ENCODE results near the gene TLCD3B.

TLCD3B gene

GRCh38 chr16:29989111-29989858 lies 41.8 kb downstream of the TLCD3B start:
- no peak overlapping the region for H3K27ac ChIP-seq
- TF ChIP-seq CTCF (IDR thresholded peaks at IDR 0.05): no peak
- H3K4me3 ChIP-seq (ENCODE audit: low read depth, low read length): no peak overlapping the region
- no peaks in the 10 kb centered on the region for H3K9me3 ChIP-seq (ENCODE audit: control insufficient read depth, low read length)
- no peak overlapping the region for H3K9ac ChIP-seq
- H3K4me1 ChIP-seq: no peaks in the 10 kb centered on the region
- no peaks in the 10 kb centered on the region for H3K36me3 ChIP-seq (ENCODE audit: control insufficient read depth, insufficient read depth, low read length)
- no peak overlapping the region for H3K4me2 ChIP-seq (ENCODE audit: low read length)
- no peaks in the 10 kb centered on the region for H3K27me3 ChIP-seq (ENCODE audit: control insufficient read depth, insufficient read depth, low read length)
- H3K79me2 ChIP-seq: no peaks in the 10 kb centered on the region
- H2AFZ ChIP-seq: no peak overlapping the region

GRCh38 chr16:29988346-29989075 lies 42.6 kb downstream of the TLCD3B start:
- Histone ChIP-seq H3K79me2 (no peaks in the 10 kb centered on the region), H2AFZ (no peak overlapping the region), H3K9ac (no peak overlapping the region), H3K27me3 (ENCODE audit: control insufficient read depth, insufficient read depth, low read length) (no peaks in the 10 kb centered on the region), H3K36me3 (ENCODE audit: control insufficient read depth, insufficient read depth, low read length) (no peaks in the 10 kb centered on the region), H3K4me3 (ENCODE audit: low read depth, low read length) (no peak overlapping the region), H3K27ac (no peak overlapping the region), H3K4me2 (ENCODE audit: low read length) (no peak overlapping the region), H3K4me1 (no peaks in the 10 kb centered on the region), H3K9me3 (ENCODE audit: control insufficient read depth, low read length) (no peaks in the 10 kb centered on the region)
- TF ChIP-seq CTCF (IDR thresholded peaks at IDR 0.05): no peak

GRCh38 chr16:29987371-29988085 lies 43.5 kb downstream of the TLCD3B start:
- Histone ChIP-seq H3K4me1 (no peaks in the 10 kb centered on the region), H3K79me2 (no peaks in the 10 kb centered on the region), H3K4me3 (ENCODE audit: low read depth, low read length) (no peak overlapping the region), H3K9ac (no peak overlapping the region), H3K36me3 (ENCODE audit: control insufficient read depth, insufficient read depth, low read length) (no peaks in the 10 kb centered on the region), H3K27ac (no peak overlapping the region), H3K9me3 (ENCODE audit: control insufficient read depth, low read length) (no peaks in the 10 kb centered on the region), H3K27me3 (ENCODE audit: control insufficient read depth, insufficient read depth, low read length) (no peaks in the 10 kb centered on the region), H3K4me2 (ENCODE audit: low read length) (no peak overlapping the region), H2AFZ (no peak overlapping the region)
- TF ChIP-seq CTCF (IDR thresholded peaks at IDR 0.05): no peak

GRCh38 chr16:29986931-29987330 lies 44.1 kb downstream of the TLCD3B start:
- H3K4me3 ChIP-seq (ENCODE audit: low read depth, low read length): no peak overlapping the region
- H3K9me3 ChIP-seq (ENCODE audit: control insufficient read depth, low read length): no peaks in the 10 kb centered on the region
- TF ChIP-seq CTCF (IDR thresholded peaks at IDR 0.05): no peak
- H3K9ac ChIP-seq: no peak overlapping the region
- no peaks in the 10 kb centered on the region for H3K36me3 ChIP-seq (ENCODE audit: control insufficient read depth, insufficient read depth, low read length)
- H3K79me2 ChIP-seq: no peaks in the 10 kb centered on the region
- no peaks in the 10 kb centered on the region for H3K27me3 ChIP-seq (ENCODE audit: control insufficient read depth, insufficient read depth, low read length)
- H3K4me1 ChIP-seq: no peaks in the 10 kb centered on the region
- H3K27ac ChIP-seq: no peak overlapping the region
- no peak overlapping the region for H2AFZ ChIP-seq
- no peak overlapping the region for H3K4me2 ChIP-seq (ENCODE audit: low read length)

Measured in parathyroid adenoma (tissue), 2 donors.